Common myeloid progenitor, CD34-positive (primary cell): Measurements from ENCODE around the gene APOL1.
"Not testable (repeated sequence)": the region's sequence is repeated elsewhere in the genome, so short reads cannot be mapped to it uniquely, and the experiment has no call there.

Source experiments
- CTCF ChIA-PET: fragments of 350-600 bp; sonication (Branson Sonifier 250); formaldehyde crosslinking; loops from one replicate; lab custom pipeline; 2021; ENCODE audit warnings: antibody characterized with exemption; lab: Charles Lee
- POLR2A ChIA-PET: fragments of 350-600 bp; sonication (Branson Sonifier 250); formaldehyde crosslinking; loops from one replicate; lab custom pipeline; 2021; ENCODE audit warnings: antibody characterized with exemption; lab: Charles Lee
- DNase-seq, 3 donors: peaks; one replicate each; pipeline versions ENCODE4 v3.0.0 to v3.0.0-alpha.2; 2013
- H3K27ac ChIP-seq, 2 experiments: 1 replicate in 1 of 2; 2 replicates in 1 of 2; pipeline ENCODE4 v1.7.0; 2013; ENCODE audit warnings: inconsistent platforms in 2 of 2, low read length in 2 of 2, mild to moderate bottlenecking in 2 of 2, low read depth in 1 of 2, moderate library complexity in 1 of 2; ENCODE audit not compliant: severe bottlenecking in 2 of 2, insufficient read depth in 1 of 2, poor library complexity in 1 of 2
- H3K27me3 ChIP-seq, 5 experiments: replicated peaks in 2 of 5; 1 replicate in 3 of 5; 2 replicates in 2 of 5; pipeline versions ENCODE4 v1.6.1 to v1.7.0; 2013; ENCODE audit warnings: low read length in 4 of 5, mild to moderate bottlenecking in 2 of 5, moderate library complexity in 2 of 5, inconsistent platforms in 1 of 5; ENCODE audit not compliant: insufficient read depth in 5 of 5, control insufficient read depth in 4 of 5
- H3K36me3 ChIP-seq, 4 experiments: 1 replicate in 2 of 4; 2 replicates in 2 of 4; pipeline versions ENCODE4 v1.6.1 to v1.7.0; 2013; ENCODE audit warnings: low read length in 3 of 4, control low read depth in 1 of 4, mild to moderate bottlenecking in 1 of 4; ENCODE audit not compliant: control insufficient read depth in 4 of 4, insufficient read depth in 4 of 4
- H3K4me1 ChIP-seq, 4 experiments: 1 replicate in 3 of 4; 2 replicates in 1 of 4; pipeline versions ENCODE4 v1.6.1 to v1.7.1; 2013; ENCODE audit warnings: low read length in 3 of 4, mild to moderate bottlenecking in 3 of 4, control low read depth in 1 of 4, inconsistent platforms in 1 of 4, moderate library complexity in 1 of 4; ENCODE audit not compliant: control insufficient read depth in 4 of 4, insufficient read depth in 4 of 4; ENCODE audit errors: control extremely low read depth in 1 of 4
- H3K4me3 ChIP-seq, 7 experiments: 1 replicate in 4 of 7; 2 replicates in 3 of 7; pipeline versions ENCODE4 v1.5.1 to v1.7.0; 2013; ENCODE audit warnings: mild to moderate bottlenecking in 7 of 7, low read length in 6 of 7, moderate library complexity in 6 of 7, inconsistent platforms in 2 of 7, low read depth in 2 of 7, control low read depth in 1 of 7; ENCODE audit not compliant: insufficient read depth in 4 of 7, control insufficient read depth in 1 of 7; ENCODE audit errors: extremely low read depth in 1 of 7
- H3K9me3 ChIP-seq, 5 experiments: 1 replicate in 4 of 5; 2 replicates in 1 of 5; pipeline versions ENCODE4 v1.6.1 to v1.7.1; 2013; ENCODE audit warnings: low read length in 4 of 5, mild to moderate bottlenecking in 2 of 5, inconsistent platforms in 1 of 5, low read depth in 1 of 5, moderate library complexity in 1 of 5; ENCODE audit not compliant: control insufficient read depth in 4 of 5, insufficient read depth in 2 of 5; ENCODE audit errors: control extremely low read depth in 1 of 5
- WGBS: methylation state at CpG from one replicate; pipeline ENCODE4 v1.1.5; 2013; ENCODE audit not compliant: insufficient coverage; 5-methylcytosine and 5-hydroxymethylcytosine counted together

The APOL1 gene

GRCh38 chr22:36249160-36249559, 3.8 kb upstream of the APOL1 start:
- no peaks in the 10 kb centered on the region for H3K27me3 ChIP-seq
- no CpG with 5 or more reads among the region's 2 CpGs for WGBS
- no peak overlapping the region for H3K27ac ChIP-seq
- H3K4me3 ChIP-seq = no peak overlapping the region
- peaks cover 0 to 5% (median 0%) of the 10 kb centered on the region in 5 experiments for H3K9me3 ChIP-seq
- ChIA-PET POLR2A (no interaction called here), CTCF (interaction anchor here (1.4 to 3.7 kb wide), 3 partner anchors 10 to 38 kb away, joined by 4 to 18 read pairs (median 4); partner anchors contain the start of gene APOL2)
- peaks cover 0 to 18% (median 16%) of the 10 kb centered on the region in 4 experiments for H3K4me1 ChIP-seq
- no peaks in the 10 kb centered on the region for H3K36me3 ChIP-seq
- DNase-seq = peak in 2 of 3 donors; percentile 20 to 21

- H3K36me3 ChIP-seq, H3K4me3 ChIP-seq, H3K9me3 ChIP-seq, H3K27me3 ChIP-seq, DNase-seq, POLR2A ChIA-PET, H3K27ac ChIP-seq: not testable (repeated sequence)
- CTCF ChIA-PET = interaction anchor here (0.8 to 3.7 kb wide), 3 partner anchors 11 to 37 kb away, joined by 3 to 18 read pairs (median 4); partner anchors contain the start of gene APOL2
- peaks cover 0 to 27% (median 24%) of the 10 kb centered on the region in 4 experiments for H3K4me1 ChIP-seq
- 99% methylated on average over 20 of the region's 24 CpGs for WGBS
Measured at GRCh38 chr22:36250292-36250960, 2.5 kb upstream of the APOL1 start.

- not testable (repeated sequence) for H3K9me3 ChIP-seq, H3K27me3 ChIP-seq, H3K36me3 ChIP-seq, DNase-seq, H3K27ac ChIP-seq
- CTCF ChIA-PET = interaction anchor here (0.9 to 3.6 kb wide), 6 partner anchors 8 to 34 kb away, joined by 3 to 20 read pairs (median 8); partner anchors contain the start of gene APOL2
- WGBS = 92% methylated on average over 7 of the region's 7 CpGs
- peaks cover 0 to 27% (median 24%) of the 10 kb centered on the region in 4 experiments for H3K4me1 ChIP-seq
- POLR2A ChIA-PET = interaction anchor here (1.0 kb wide), 1 partner anchor 12 kb away, joined by 3 read pairs; the partner anchor contains the start of gene APOL2
- peak overlapping the region in 2 of 7 experiments; percentile 96 to 97 for H3K4me3 ChIP-seq
Measured at GRCh38 chr22:36251979-36252608, 839 bp upstream of the APOL1 start.

- Histone ChIP-seq H3K27me3 (no peaks in the 10 kb centered on the region), H3K27ac (peak overlapping the region; percentile 62 to 86), H3K4me3 (peak overlapping the region; percentile 51 to 97 (median 81)), H3K9me3 (peaks cover 0 to 3% (median 0%) of the 10 kb centered on the region in 5 experiments), H3K36me3 (peaks cover 0 to 8% (median 3%) of the 10 kb centered on the region in 4 experiments), H3K4me1 (peaks cover 2 to 34% (median 32%) of the 10 kb centered on the region in 4 experiments)
- CTCF ChIA-PET = interaction anchor here (0.8 to 3.6 kb wide), 10 partner anchors 10 to 49 kb away, joined by 3 to 20 read pairs (median 4); partner anchors contain the start of gene APOL2
- POLR2A ChIA-PET = interaction anchor here (1.0 kb wide), 1 partner anchor 14 kb away, joined by 3 read pairs; the partner anchor contains the start of gene APOL2
- DNase-seq = peak in 2 of 3 donors; percentile 26 to 29
- WGBS = 53% methylated on average over 6 of the region's 7 CpGs
Measured at GRCh38 chr22:36253523-36254490, 874 bp downstream of the APOL1 start.

- WGBS = no CpG with 5 or more reads among the region's 5 CpGs
- H3K27me3 ChIP-seq, CTCF ChIA-PET, H3K27ac ChIP-seq, DNase-seq, H3K9me3 ChIP-seq, H3K4me3 ChIP-seq, POLR2A ChIA-PET: not testable (repeated sequence)
- Histone ChIP-seq H3K36me3 (peaks cover 0 to 13% (median 4%) of the 10 kb centered on the region in 4 experiments), H3K4me1 (peaks cover 5 to 44% (median 40%) of the 10 kb centered on the region in 4 experiments)
Measured at GRCh38 chr22:36255572-36255971, 2.6 kb downstream of the APOL1 start.

GRCh38 chr22:36256478-36256877, 3.5 kb downstream of the APOL1 start:
- CTCF ChIA-PET = no interaction called here
- POLR2A ChIA-PET = no interaction called here

More at GRCh38 chr22:36256478-36256877, 3.5 kb downstream of the APOL1 start:
- WGBS = 94% methylated on average over 2 of the region's 3 CpGs
- DNase-seq = no peak
- no peaks in the 10 kb centered on the region for H3K9me3 ChIP-seq
- H3K4me1 ChIP-seq = peaks cover 5 to 44% (median 40%) of the 10 kb centered on the region in 4 experiments
- no peak overlapping the region for H3K4me3 ChIP-seq
- no peak overlapping the region for H3K27ac ChIP-seq
- peaks cover 2 to 19% (median 4%) of the 10 kb centered on the region in 4 experiments for H3K36me3 ChIP-seq
- H3K27me3 ChIP-seq = no peaks in the 10 kb centered on the region
